SK-N-SH (cell line): Measurements from ENCODE around the gene MACROD2. TPM values are rescaled to one million over a fixed set of nuclear protein-coding genes. Genes with fewer than 3 reads are reported as not detected.

Experiments used
- CTCF ChIA-PET: fragments of 300-600, 350-600 bp; formaldehyde crosslinking; extraction: SDS; loops from one replicate; lab custom pipeline; 2021; lab: Yijun Ruan, JAX
- POLR2A ChIA-PET: fragments of 350-600 bp; sonication (Branson Sonifier 250); formaldehyde crosslinking; extraction: SDS; loops from one replicate; lab custom pipeline; 2020; ENCODE audit warnings: antibody characterized with exemption, inconsistent platforms; lab: Yijun Ruan, JAX
- DNase-seq: peaks from one replicate; pipeline ENCODE4 v3.0.0; 2012
- H2AFZ ChIP-seq: fragments of 200-600 bp; sonication (generic); 2 replicates; pipeline ENCODE4 v1.8.1; 2016; ENCODE audit warnings: antibody characterized with exemption, mild to moderate bottlenecking, low read depth
- H3F3A ChIP-seq: fragments of 200-600 bp; sonication (generic); replicated peaks from 2 replicates; pipeline ENCODE3; 2016; ENCODE audit warnings: antibody characterized with exemption, mild to moderate bottlenecking; ENCODE audit not compliant: insufficient read depth
- H3K27ac ChIP-seq, 2 experiments: fragments of 200-500 bp in 1 of 2; fragments of 200-600 bp in 1 of 2; sonication (Bioruptor generic) in 1 of 2; sonication (generic), shearing (Covaris generic) in 1 of 2; 2 replicates each; pipeline versions ENCODE4 v1.5.1 to v1.6.1; 2014 to 2016; ENCODE audit warnings: low read depth in 2 of 2, inconsistent platforms in 1 of 2, low read length in 1 of 2, mild to moderate bottlenecking in 1 of 2, mixed read lengths in 1 of 2
- H3K27me3 ChIP-seq: fragments of 200-600 bp; sonication (generic), shearing (Covaris generic); 2 replicates; pipeline ENCODE4 v1.6.1; 2016; ENCODE audit warnings: mixed run types; ENCODE audit not compliant: insufficient read depth
- H3K36me3 ChIP-seq, 2 experiments: fragments of 200-500 bp in 1 of 2; fragments of 200-600 bp in 1 of 2; sonication (Bioruptor generic) in 1 of 2; sonication (generic) in 1 of 2; replicated peaks in 1 of 2; 2 replicates each; pipeline versions ENCODE3 to v1.5.1; 2014 to 2016; ENCODE audit warnings: low read length in 1 of 2, mild to moderate bottlenecking in 1 of 2; ENCODE audit not compliant: insufficient read depth in 2 of 2, control insufficient read depth in 1 of 2
- H3K4me1 ChIP-seq, 2 experiments: fragments of 200-500 bp in 1 of 2; fragments of 200-600 bp in 1 of 2; sonication (Bioruptor generic) in 1 of 2; sonication (generic), shearing (Covaris generic) in 1 of 2; 2 replicates each; pipeline versions ENCODE4 v1.5.1 to v1.6.1; 2014 to 2016; ENCODE audit warnings: low read depth in 1 of 2, low read length in 1 of 2, mixed run types in 1 of 2; ENCODE audit not compliant: insufficient read depth in 2 of 2, control insufficient read depth in 1 of 2
- H3K4me2 ChIP-seq: fragments of 200-600 bp; sonication (generic), shearing (Covaris generic); 2 replicates; pipeline ENCODE4 v1.6.1; 2017; ENCODE audit warnings: mixed run types
- H3K4me3 ChIP-seq, 2 experiments: fragments of 200-500 bp in 1 of 2; fragments of 200-600 bp in 1 of 2; sonication (Bioruptor generic) in 1 of 2; sonication (generic), shearing (Covaris generic) in 1 of 2; 2 replicates each; pipeline versions ENCODE4 v1.5.1 to v1.8.1; 2014 to 2016; ENCODE audit warnings: low read depth in 2 of 2, inconsistent platforms in 1 of 2, low read length in 1 of 2, mild to moderate bottlenecking in 1 of 2, mixed read lengths in 1 of 2, moderate library complexity in 1 of 2
- H3K79me2 ChIP-seq: fragments of 200-600 bp; sonication (generic); 2 replicates; pipeline ENCODE4 v1.8.1; 2017; ENCODE audit warnings: mild to moderate bottlenecking; ENCODE audit not compliant: insufficient read depth
- H3K9ac ChIP-seq: fragments of 200-600 bp; sonication (generic); 2 replicates; pipeline ENCODE4 v1.6.1; 2017; ENCODE audit warnings: mixed run types
- H3K9me2 ChIP-seq: fragments of 200-600 bp; sonication (generic); 2 replicates; pipeline ENCODE4 v1.6.1; 2017; ENCODE audit warnings: mixed run types
- H3K9me3 ChIP-seq: fragments of 200-600 bp; sonication (generic); 2 replicates; pipeline ENCODE4 v1.6.1; 2017; ENCODE audit warnings: mixed run types, mild to moderate bottlenecking, moderate library complexity
- H4K20me1 ChIP-seq: fragments of 200-600 bp; sonication (generic); 2 replicates; pipeline ENCODE4 v1.6.1; 2017; ENCODE audit warnings: mild to moderate bottlenecking, mixed run types; ENCODE audit not compliant: insufficient read depth
- CHD2 ChIP-seq: fragments of 150-350 bp; IDR thresholded peaks from 2 replicates; pipeline ENCODE4 v1.6.1; 2018; ENCODE audit warnings: low read length; ENCODE audit not compliant: partially characterized antibody
- CTCF ChIP-seq: fragments of 200-600 bp; sonication (generic); IDR thresholded peaks from 2 replicates; pipeline ENCODE4 v1.6.1; 2017; ENCODE audit warnings: antibody characterized with exemption, mild to moderate bottlenecking, moderate library complexity
- ELF1 ChIP-seq: IDR thresholded peaks from 2 replicates; pipeline ENCODE4 v1.4.0; 2012
- EP300 ChIP-seq, 2 experiments: IDR thresholded peaks; 2 replicates each; pipeline versions ENCODE4 v1.4.0 to v1.6.1; 2012; ENCODE audit warnings: borderline replicate concordance in 1 of 2, low read depth in 1 of 2, low read length in 1 of 2
- EZH2phosphoT487 ChIP-seq: fragments of 200-600 bp; sonication (generic); IDR thresholded peaks from 2 replicates; pipeline ENCODE4 v1.6.1; 2017; ENCODE audit warnings: low read depth, mixed run types, mild to moderate bottlenecking, antibody characterized with exemption, moderate library complexity, borderline replicate concordance
- FOSL2 ChIP-seq: IDR thresholded peaks from 2 replicates; pipeline ENCODE4 v1.4.0; 2012; ENCODE audit warnings: low read depth, mild to moderate bottlenecking, moderate library complexity, borderline replicate concordance
- FOXJ3 ChIP-seq: sonication (generic); formaldehyde crosslinking; IDR thresholded peaks from 2 replicates; pipeline ENCODE4 v1.5.1; 2020; ENCODE audit warnings: mild to moderate bottlenecking, missing genetic modification reagents
- FOXM1 ChIP-seq: IDR thresholded peaks from 2 replicates; pipeline ENCODE4 v1.4.0; 2012; ENCODE audit warnings: low read depth, mild to moderate bottlenecking
- GABPA ChIP-seq: IDR thresholded peaks from 2 replicates; pipeline ENCODE4 v1.4.0; 2012; ENCODE audit warnings: low read depth, mild to moderate bottlenecking
- GATA2 ChIP-seq: sonication (generic); formaldehyde crosslinking; IDR thresholded peaks from 2 replicates; pipeline ENCODE4 v1.5.0; 2020; ENCODE audit warnings: mild to moderate bottlenecking, missing genetic modification reagents
- JUND ChIP-seq: IDR thresholded peaks from 2 replicates; pipeline ENCODE4 v1.4.0; 2012
- MEF2A ChIP-seq: IDR thresholded peaks from 2 replicates; pipeline ENCODE4 v1.4.0; 2012; ENCODE audit warnings: low read depth, borderline replicate concordance
- NFIC ChIP-seq: IDR thresholded peaks from 2 replicates; pipeline ENCODE4 v1.4.0; 2012; ENCODE audit warnings: borderline replicate concordance
- NRF1 ChIP-seq: IDR thresholded peaks from 2 replicates; pipeline ENCODE4 v1.6.1; 2012; ENCODE audit warnings: low read depth, mild to moderate bottlenecking, low read length
- POLR2AphosphoS5 ChIP-seq: IDR thresholded peaks from 2 replicates; pipeline ENCODE4 v1.6.1; 2012; ENCODE audit warnings: low read depth, low read length
- RCOR1 ChIP-seq: fragments of 150-350 bp; IDR thresholded peaks from 2 replicates; pipeline ENCODE4 v1.6.1; 2017; ENCODE audit warnings: antibody characterized with exemption, low read length
- TAF1 ChIP-seq: IDR thresholded peaks from 2 replicates; pipeline ENCODE4 v1.6.1; 2012; ENCODE audit warnings: low read depth, mild to moderate bottlenecking, low read length, moderate library complexity, borderline replicate concordance
- TCF12 ChIP-seq: IDR thresholded peaks from 2 replicates; pipeline ENCODE4 v1.4.0; 2012
- USF1 ChIP-seq: IDR thresholded peaks from 2 replicates; pipeline ENCODE4 v1.4.0; 2012; ENCODE audit warnings: low read depth, borderline replicate concordance
- WGBS: methylation state at CpG from one replicate; pipeline ENCODE4 v1.1.6; 2017; ENCODE audit warnings: low lambda C conversion rate; 5-methylcytosine and 5-hydroxymethylcytosine counted together
- polyA plus RNA-seq, 3 experiments: library from polyadenylated mRNA; depleted of rRNA; stranded (reverse); fragments of >200 nt; gene quantifications; 2 replicates each; pipeline ENCODE4 v1.2.3, GENCODE V29; 2012
- TF ChIP-seq, protein P1 (sequence below): fragments of 150-350 bp; IDR thresholded peaks from 2 replicates; pipeline ENCODE4 v1.6.1; 2016; ENCODE audit warnings: mild to moderate bottlenecking, low read depth, low read length
- TF ChIP-seq, protein P2 (sequence below): IDR thresholded peaks from 2 replicates; pipeline ENCODE4 v1.4.0; 2012; ENCODE audit warnings: low read depth

MACROD2 gene
- polyA plus RNA-seq, 1 of the 3 experiments (the other 2 are of a cell fraction) = 0.33 TPM

GRCh38 chr20:15253431-15253830, 1258.1 kb downstream of the MACROD2 start (continued):
- TF ChIP-seq, protein P1, sequence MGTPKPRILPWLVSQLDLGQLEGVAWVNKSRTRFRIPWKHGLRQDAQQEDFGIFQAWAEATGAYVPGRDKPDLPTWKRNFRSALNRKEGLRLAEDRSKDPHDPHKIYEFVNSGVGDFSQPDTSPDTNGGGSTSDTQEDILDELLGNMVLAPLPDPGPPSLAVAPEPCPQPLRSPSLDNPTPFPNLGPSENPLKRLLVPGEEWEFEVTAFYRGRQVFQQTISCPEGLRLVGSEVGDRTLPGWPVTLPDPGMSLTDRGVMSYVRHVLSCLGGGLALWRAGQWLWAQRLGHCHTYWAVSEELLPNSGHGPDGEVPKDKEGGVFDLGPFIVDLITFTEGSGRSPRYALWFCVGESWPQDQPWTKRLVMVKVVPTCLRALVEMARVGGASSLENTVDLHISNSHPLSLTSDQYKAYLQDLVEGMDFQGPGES = no peak
- no peak for TF ChIP-seq FOXM1
- no peak for TF ChIP-seq GATA2

GRCh38 chr20:15256676-15257568, 1261.6 kb downstream of the MACROD2 start:
- TF ChIP-seq FOXM1 (no peak), RCOR1 (no peak), POLR2AphosphoS5 (no peak), MEF2A (no peak), TCF12 (no peak), GATA2 (no peak), FOXJ3 (no peak), NRF1 (no peak), FOSL2 (no peak), GABPA (no peak), NFIC (no peak), CHD2 (no peak), EP300 (IDR thresholded peaks at IDR 0.05; ENCODE audit: borderline replicate concordance in 1 of 2, low read depth in 1 of 2, low read length in 1 of 2) (no peak), ELF1 (no peak)
- TF ChIP-seq, protein P2, sequence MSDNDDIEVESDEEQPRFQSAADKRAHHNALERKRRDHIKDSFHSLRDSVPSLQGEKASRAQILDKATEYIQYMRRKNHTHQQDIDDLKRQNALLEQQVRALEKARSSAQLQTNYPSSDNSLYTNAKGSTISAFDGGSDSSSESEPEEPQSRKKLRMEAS = no peak
- CTCF ChIA-PET = interaction anchor here (0.6 to 1.6 kb wide), 3 partner anchors 11 to 627 kb away, joined by 3 to 4 read pairs (median 3); no protein-coding TSS in a partner anchor
- H3K79me2 ChIP-seq = no peaks in the 10 kb centered on the region
- H3K4me3 ChIP-seq = no peak overlapping the region
- H3K27me3 ChIP-seq = no peaks in the 10 kb centered on the region
- H3K9ac ChIP-seq = no peak overlapping the region
- no peaks in the 10 kb centered on the region for H4K20me1 ChIP-seq
- H3K4me1 ChIP-seq = no peaks in the 10 kb centered on the region
- H3K36me3 ChIP-seq = no peaks in the 10 kb centered on the region
- DNase-seq = no peak
- H3K9me2 ChIP-seq = no peaks in the 10 kb centered on the region
- POLR2A ChIA-PET = no interaction called here
- no peak overlapping the region for H2AFZ ChIP-seq
- no peaks in the 10 kb centered on the region for H3K9me3 ChIP-seq
- H3K27ac ChIP-seq = no peak overlapping the region
- no peaks in the 10 kb centered on the region for H3F3A ChIP-seq
- H3K4me2 ChIP-seq = no peak overlapping the region
- WGBS = 64% methylated on average over 6 of the region's 6 CpGs

DNA sequence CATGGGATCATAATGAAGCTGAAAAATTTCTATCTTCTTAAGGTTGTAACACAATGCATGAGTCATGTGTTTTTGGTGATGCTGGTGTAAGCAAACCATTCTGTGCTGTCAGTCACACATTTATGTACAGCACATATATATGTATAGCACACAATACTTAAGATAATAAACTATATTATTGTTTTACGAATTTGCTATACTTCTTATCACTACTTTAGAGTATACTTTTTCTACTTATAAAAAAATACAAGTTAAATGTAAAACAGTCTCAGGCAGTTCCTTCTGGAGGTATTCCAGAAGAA, 1262.2 kb downstream of the MACROD2 start:
- ChIA-PET CTCF (interaction anchor here (1.0 kb wide), 1 partner anchor 626 kb away, joined by 3 read pairs; no protein-coding TSS in a partner anchor), POLR2A (no interaction called here)
- Histone ChIP-seq H3K79me2 (no peaks in the 10 kb centered on the region), H3K9me2 (no peaks in the 10 kb centered on the region), H2AFZ (no peak overlapping the region), H3K4me3 (no peak overlapping the region), H3K27ac (no peak overlapping the region), H3F3A (no peaks in the 10 kb centered on the region), H3K9me3 (no peaks in the 10 kb centered on the region), H3K27me3 (no peaks in the 10 kb centered on the region), H3K9ac (no peak overlapping the region), H3K4me2 (no peak overlapping the region), H4K20me1 (no peaks in the 10 kb centered on the region), H3K4me1 (no peaks in the 10 kb centered on the region), H3K36me3 (no peaks in the 10 kb centered on the region)
- 67% methylated on average over 1 of the region's 1 CpG for WGBS
- DNase-seq = no peak
- no peak for TF ChIP-seq CTCF
- TF ChIP-seq GATA2 = no peak
- TF ChIP-seq, protein P1 = no peak
- TF ChIP-seq JUND = no peak
- no peak for TF ChIP-seq FOXM1
- no peak for TF ChIP-seq TAF1
- no peak for TF ChIP-seq EZH2phosphoT487
- no peak for TF ChIP-seq CHD2
- TF ChIP-seq USF1 = no peak
